GM20000 (cell line): ENCODE results near the gene GRIK1.

ENCODE experiments used
- DNase-seq: peaks from one replicate; pipeline ENCODE4 v3.0.0; 2012; ENCODE audit warnings: low spot score
- CTCF ChIP-seq: IDR thresholded peaks from 2 replicates; pipeline ENCODE4 v1.5.1; 2012; ENCODE audit warnings: mild to moderate bottlenecking, control low read depth; ENCODE audit errors: extremely low read depth, missing control alignments

The GRIK1 gene

DNA sequence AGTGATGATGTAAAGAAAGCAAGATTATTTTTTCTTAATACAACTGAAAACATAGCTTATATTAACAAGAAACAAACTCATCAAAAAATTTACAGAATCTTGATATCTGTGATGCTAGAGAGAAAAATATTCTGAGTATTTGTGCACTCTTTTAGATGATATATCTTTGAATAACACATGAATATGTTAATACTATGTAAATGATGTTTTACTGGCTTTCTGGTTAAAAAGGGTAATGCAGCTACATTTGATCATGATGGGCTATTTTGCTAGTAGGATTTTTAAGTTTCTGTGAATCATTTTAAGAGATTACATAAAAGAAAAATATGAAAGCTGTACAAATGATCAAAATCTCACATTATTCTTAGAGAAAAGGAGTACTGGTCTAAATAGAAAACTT is 114.5 kb downstream of the GRIK1 start:
- no peak for TF ChIP-seq CTCF
- no peak for DNase-seq

GRCh38 chr21:29822064-29822463 is 117.7 kb downstream of the GRIK1 start:
- no peak for TF ChIP-seq CTCF
- no peak for DNase-seq

- DNase-seq, result no peak
- no peak for TF ChIP-seq CTCF
These were observed 118.6 kb downstream of the GRIK1 start for GRCh38 chr21:29821230-29821629.

DNA sequence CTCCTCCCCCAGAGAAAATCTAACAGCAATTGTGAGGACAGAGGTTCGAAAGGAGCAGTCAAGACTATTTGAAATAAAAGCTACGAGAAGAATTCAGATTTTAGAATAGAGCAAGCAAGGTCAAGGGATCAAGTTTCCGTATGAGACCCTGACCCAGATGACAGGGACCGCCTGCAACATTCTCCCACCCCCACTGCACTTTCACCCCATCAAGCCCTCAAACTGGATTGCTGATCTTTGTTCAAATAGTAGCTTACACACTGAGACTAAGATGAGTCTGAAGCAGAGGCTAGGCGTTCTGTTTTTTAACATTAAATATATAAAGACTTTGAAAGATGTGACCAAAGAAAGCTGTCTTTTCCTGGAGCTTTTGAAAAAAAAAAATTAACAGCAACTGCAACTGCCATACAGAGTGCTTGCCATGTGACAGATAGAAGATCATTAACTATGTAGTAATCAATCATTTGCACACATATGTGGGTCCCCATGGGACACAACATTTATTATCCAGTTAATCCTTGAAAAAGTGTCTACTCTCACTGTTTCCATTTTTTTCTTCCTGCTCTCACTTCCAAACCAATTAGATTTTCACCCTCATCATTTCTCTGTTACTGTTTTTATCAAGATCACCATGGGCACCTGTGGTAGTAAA is 120.0 kb downstream of the GRIK1 start:
- TF ChIP-seq CTCF, result no peak
- DNase-seq, result no peak

- TF ChIP-seq CTCF, result no peak
- no peak for DNase-seq
These were observed 121.3 kb downstream of the GRIK1 start for GRCh38 chr21:29818383-29818921.

GRCh38 chr21:29817450-29817849 is 122.3 kb downstream of the GRIK1 start:
- no peak for TF ChIP-seq CTCF
- no peak for DNase-seq

GRCh38 chr21:29812947-29813346 is 126.8 kb downstream of the GRIK1 start:
- no peak for TF ChIP-seq CTCF
- DNase-seq, result no peak
